HepG2 (cell line): ENCODE measurements around the gene POLR1C. TPM values are rescaled to one million over a fixed set of nuclear protein-coding genes. Genes with fewer than 3 reads are reported as not detected.

Source experiments
- ATAC-seq: fragments of 200-7000 bp; cut with Tn5 transposase; 3 replicates; pipeline ENCODE4 v1.9.1; 2020; ENCODE audit warnings: mild to moderate bottlenecking, moderate library complexity
- BruUV-seq: library from RNA; stranded (reverse); fragments of 400-500 nt; replicated peaks from 2 replicates; lab custom pipeline; 2021; lab: Mats Ljungman, UMichigan
- CTCF ChIA-PET: fragments of 300-600 bp; formaldehyde crosslinking; extraction: SDS; loops from one replicate; lab custom pipeline; 2021; ENCODE audit warnings: low total read pairs, inconsistent platforms, low intra/inter-chr PET ratio; lab: Yijun Ruan, JAX
- POLR2A ChIA-PET: fragments of 350-600 bp; sonication (Branson Sonifier 250); formaldehyde crosslinking; loops from one replicate; lab custom pipeline; 2020; ENCODE audit warnings: antibody characterized with exemption, inconsistent platforms; lab: Yijun Ruan, JAX
- DNase-seq: peaks from one replicate; pipeline ENCODE4 v3.0.0-alpha.2; 2015; ENCODE audit warnings: low spot score
- FAIRE-seq: peaks from 3 replicates; lab custom pipeline; 2011; peaks lifted over from hg19 to GRCh38; lab: Jason Lieb, UNC
- H2AFZ ChIP-seq: one replicate; pipeline ENCODE4 v1.6.1; 2011; ENCODE audit warnings: low read length, inconsistent platforms
- H3K27ac ChIP-seq: fragments of 300-600 bp; 3 replicates; pipeline ENCODE4 v1.8.0; 2011; ENCODE audit warnings: mixed run types, mild to moderate bottlenecking, mixed read lengths, low read length, inconsistent platforms; ENCODE audit not compliant: insufficient read depth; ENCODE audit errors: extremely low read length
- H3K27me3 ChIP-seq, 2 experiments: fragments of 200-600 bp in 1 of 2; 2 replicates in 1 of 2; 3 replicates in 1 of 2; pipeline versions ENCODE4 v1.6.0 to v1.8.0; 2011; ENCODE audit warnings: low read length in 2 of 2, mild to moderate bottlenecking in 2 of 2, moderate library complexity in 2 of 2, inconsistent platforms in 1 of 2; ENCODE audit not compliant: insufficient read depth in 2 of 2, control insufficient read depth in 1 of 2
- H3K36me3 ChIP-seq, 2 experiments: fragments of 200-600 bp in 1 of 2; replicated peaks in 1 of 2; 2 replicates in 1 of 2; 3 replicates in 1 of 2; pipeline versions ENCODE4 v1.5.1 to v1.8.0; 2011; ENCODE audit warnings: low read length in 2 of 2, inconsistent platforms in 1 of 2; ENCODE audit not compliant: insufficient read depth in 2 of 2, control insufficient read depth in 1 of 2
- H3K4me1 ChIP-seq: 2 replicates; pipeline ENCODE4 v1.5.1; 2012; ENCODE audit warnings: low read length, inconsistent platforms; ENCODE audit not compliant: insufficient read depth
- H3K4me2 ChIP-seq: 2 replicates; pipeline ENCODE4 v1.6.0; 2011; ENCODE audit warnings: low read depth, low read length, inconsistent platforms
- H3K4me3 ChIP-seq, 3 experiments: fragments of 200-600 bp in 1 of 3; sonication (generic), shearing (Covaris generic) in 1 of 3; replicated peaks in 1 of 3; 2 replicates each; pipeline ENCODE4 v1.5.1; 2011 to 2016; ENCODE audit warnings: low read length in 3 of 3, inconsistent platforms in 2 of 3, low read depth in 2 of 3, mild to moderate bottlenecking in 2 of 3, control low read depth in 1 of 3, mixed read lengths in 1 of 3; ENCODE audit not compliant: insufficient read depth in 1 of 3
- H3K79me2 ChIP-seq: one replicate; pipeline ENCODE4 v1.6.1; 2011; ENCODE audit warnings: low read length, inconsistent platforms; ENCODE audit not compliant: insufficient read depth
- H3K9ac ChIP-seq: 2 replicates; pipeline ENCODE4 v1.6.0; 2011; ENCODE audit warnings: mild to moderate bottlenecking, low read depth, low read length, inconsistent platforms; ENCODE audit not compliant: insufficient read depth
- H3K9me3 ChIP-seq: 2 replicates; pipeline ENCODE4 v1.5.1; 2012; ENCODE audit warnings: mild to moderate bottlenecking, low read length
- H4K20me1 ChIP-seq: 2 replicates; pipeline ENCODE4 v1.6.0; 2011; ENCODE audit warnings: inconsistent platforms, mild to moderate bottlenecking, low read length, moderate library complexity; ENCODE audit not compliant: insufficient read depth
- CCAR2 ChIP-seq: fragments of 200-400 bp; formaldehyde crosslinking; optimal IDR thresholded peaks from 2 replicates; pipeline ENCODE3; 2018; ENCODE audit warnings: low read depth, mild to moderate bottlenecking, low read length, moderate library complexity
- DNMT3B ChIP-seq: conservative IDR thresholded peaks from 2 replicates; pipeline ENCODE4 v1.6.1; 2016; ENCODE audit warnings: missing biosample characterization, control low read depth
- EED ChIP-seq: sonication (generic); formaldehyde crosslinking; IDR thresholded peaks from 2 replicates; pipeline ENCODE4 v1.5.0; 2020; ENCODE audit warnings: mild to moderate bottlenecking, missing genetic modification reagents
- HOMEZ ChIP-seq: IDR thresholded peaks from 2 replicates; pipeline ENCODE4 v1.6.1; 2016; ENCODE audit warnings: low read depth
- NR1H2 ChIP-seq: sonication (generic); formaldehyde crosslinking; IDR thresholded peaks from 2 replicates; pipeline ENCODE4 v1.8.1; 2022; ENCODE audit warnings: low read depth, missing genetic modification reagents, borderline replicate concordance
- PITX1 ChIP-seq: sonication (generic); formaldehyde crosslinking; IDR thresholded peaks from 2 replicates; pipeline ENCODE4 v1.5.1; 2020; ENCODE audit warnings: mild to moderate bottlenecking, missing genetic modification reagents
- RAD21 ChIP-seq: fragments of 450-650 bp; formaldehyde crosslinking; IDR thresholded peaks from 2 replicates; pipeline ENCODE4 v1.5.0; 2020; ENCODE audit warnings: mild to moderate bottlenecking
- SIX1 ChIP-seq: sonication (generic); formaldehyde crosslinking; IDR thresholded peaks from 2 replicates; pipeline ENCODE4 v1.4.0; 2020; ENCODE audit warnings: missing genetic modification reagents, borderline replicate concordance
- TP53 ChIP-seq: sonication (generic); formaldehyde crosslinking; conservative IDR thresholded peaks from 2 replicates; pipeline ENCODE4 v1.4.0; 2020; ENCODE audit warnings: missing genetic modification reagents
- ZIK1 ChIP-seq: sonication (generic); formaldehyde crosslinking; IDR thresholded peaks from 2 replicates; pipeline ENCODE4 v1.5.0; 2020; ENCODE audit warnings: mild to moderate bottlenecking, low read depth, missing genetic modification reagents, borderline replicate concordance
- ZNF205 ChIP-seq: IDR thresholded peaks from 2 replicates; pipeline ENCODE4 v1.6.1; 2018; ENCODE audit warnings: missing biosample characterization, missing genetic modification reagents
- ZNF431 ChIP-seq: sonication (generic); formaldehyde crosslinking; IDR thresholded peaks from 2 replicates; pipeline ENCODE4 v1.9.0; 2022; ENCODE audit warnings: missing genetic modification reagents, low read depth, mild to moderate bottlenecking, borderline replicate concordance
- ZNF674 ChIP-seq: sonication (generic); formaldehyde crosslinking; IDR thresholded peaks from 2 replicates; pipeline ENCODE4 v1.5.0; 2020; ENCODE audit warnings: low read depth, mild to moderate bottlenecking, missing genetic modification reagents
- ZNF781 ChIP-seq: sonication (generic); formaldehyde crosslinking; IDR thresholded peaks from 2 replicates; pipeline ENCODE4 v1.5.1; 2020; ENCODE audit warnings: borderline replicate concordance, mild to moderate bottlenecking, missing genetic modification reagents; ENCODE audit errors: not compliant biosample characterization
- ZSCAN9 ChIP-seq: IDR thresholded peaks from 2 replicates; pipeline ENCODE4 v1.6.1; 2016; ENCODE audit warnings: borderline replicate concordance
- WGBS: methylation state at CpG from one replicate; pipeline ENCODE4 v1.1.6; 2017; ENCODE audit warnings: low lambda C conversion rate; 5-methylcytosine and 5-hydroxymethylcytosine counted together
- in situ Hi-C: cut with HindIII; loops from 2 replicates; pipeline ENCODE4 v1.10.0; 2017; ENCODE audit warnings: low pct_unique_long_range_greater_than_20kb; ENCODE audit not compliant: extremely low pct_ligation_motif_present
- intact Hi-C: fragments of 100-400 bp; cut with micrococcal nuclease; formaldehyde crosslinking; loops from one replicate; pipeline ENCODE4 v1.10.0; 2022; ENCODE audit not compliant: unreplicated experiment
- polyA plus RNA-seq, 8 experiments: library from polyadenylated mRNA; depleted of rRNA in 3 of 8; stranded (reverse) in 7 of 8; unstranded in 1 of 8; fragments of >200 nt; fragmentation: Illumina TruSeq in 4 of 8; extraction: Trizol in 4 of 8; gene quantifications; 2 replicates each; pipeline versions ENCODE4 v1.2.1 to v1.2.3, GENCODE V29; 2011 to 2016; ENCODE audit warnings: low read depth in 4 of 8, missing spikeins in 1 of 8, mixed read lengths in 1 of 8; ENCODE audit not compliant: insufficient read depth in 1 of 8
- total RNA-seq, 5 experiments: library from RNA; depleted of rRNA; stranded (reverse); fragments of >200 nt; fragmentation: Illumina TruSeq; extraction: Trizol; gene quantifications; 2 replicates each; pipeline ENCODE4 v1.2.3, GENCODE V29; 2016; ENCODE audit warnings: low read depth in 1 of 5
- TF ChIP-seq, protein P1 (sequence below): sonication (generic); IDR thresholded peaks from 2 replicates; pipeline ENCODE4 v1.6.1; 2016; ENCODE audit warnings: low read depth, borderline replicate concordance
- TF ChIP-seq, protein P2 (sequence below): sonication (generic); formaldehyde crosslinking; IDR thresholded peaks from 2 replicates; pipeline ENCODE4 v1.4.0; 2020; ENCODE audit warnings: mild to moderate bottlenecking, missing genetic modification reagents
- TF ChIP-seq, protein P3 (sequence below): IDR thresholded peaks from 2 replicates; pipeline ENCODE4 v1.6.1; 2016; ENCODE audit warnings: missing biosample characterization, missing genetic modification reagents, low read depth
- TF ChIP-seq, protein P4 (sequence below): sonication (generic); formaldehyde crosslinking; IDR thresholded peaks from 2 replicates; pipeline ENCODE4 v1.4.0; 2020; ENCODE audit warnings: mild to moderate bottlenecking, missing genetic modification reagents

POLR1C gene
- total and polyA plus RNA-seq, 2 of the 13 experiments (the other 11 are each of a cell fraction or from before 2014, with no cell fraction given) = 62.6 to 72.2 TPM

GRCh38 chr6:43516367-43516696 is 557 bp upstream of the POLR1C start:
- WGBS = 4% methylated on average over 7 of the region's 10 CpGs
- Histone ChIP-seq H4K20me1 (no peaks in the 10 kb centered on the region), H3K36me3 (peaks cover 34 to 60% of the 10 kb centered on the region in 2 experiments), H3K9me3 (no peaks in the 10 kb centered on the region), H3K9ac (peak overlapping the region; percentile 98), H3K27ac (peak overlapping the region; percentile 72), H3K4me2 (peak overlapping the region; percentile 91), H3K4me3 (peak overlapping the region; percentile 85 to 99 (median 93)), H3K79me2 (peaks cover 52% of the 10 kb centered on the region), H2AFZ (no peak overlapping the region), H3K27me3 (peaks cover 0 to 5% of the 10 kb centered on the region in 2 experiments; a peak in 1 of 5 replicates), H3K4me1 (peaks cover 36% of the 10 kb centered on the region)
- ATAC-seq = peak; percentile 31
- intact Hi-C loops = loop anchor here (5.0 kb wide), 1 partner anchor 61 kb away; the partner anchor contains the start of genes POLH and XPO5
- BruUV-seq = no TSS peak
- no peak for DNase-seq
- no peak for FAIRE-seq
- ChIA-PET POLR2A (interaction anchor here (0.6 to 2.0 kb wide), 12 partner anchors 10 to 502 kb away, joined by 3 to 11 read pairs (median 5); partner anchors contain the start of genes ABCC10, GTPBP2, KLHDC3 and MEA1), CTCF (no interaction called here)
- in situ Hi-C loops = no loop called here
- TF ChIP-seq, protein P1, sequence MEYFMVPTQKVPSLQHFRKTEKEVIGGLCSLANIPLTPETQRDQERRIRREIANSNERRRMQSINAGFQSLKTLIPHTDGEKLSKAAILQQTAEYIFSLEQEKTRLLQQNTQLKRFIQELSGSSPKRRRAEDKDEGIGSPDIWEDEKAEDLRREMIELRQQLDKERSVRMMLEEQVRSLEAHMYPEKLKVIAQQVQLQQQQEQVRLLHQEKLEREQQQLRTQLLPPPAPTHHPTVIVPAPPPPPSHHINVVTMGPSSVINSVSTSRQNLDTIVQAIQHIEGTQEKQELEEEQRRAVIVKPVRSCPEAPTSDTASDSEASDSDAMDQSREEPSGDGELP = peak; percentile 55; the same call in 1 of the 2 replicates
- TF ChIP-seq ZNF205 (CRISPR knock-in tag) (no peak; the same call in 1 of the 2 replicates), DNMT3B (0 out of 2 replicates have a peak, but pooled peaks have one; percentile 14), HOMEZ (CRISPR knock-in tag) (no peak), ZNF781 (CRISPR knock-in tag) (peak; percentile 53), ZIK1 (CRISPR knock-in tag) (peak; percentile 10; the same call in 1 of the 2 replicates), ZSCAN9 (CRISPR knock-in tag) (0 out of 2 replicates have a peak, but pooled peaks have one; percentile 2), PITX1 (0 out of 2 replicates have a peak, but pooled peaks have one; percentile 6), TP53 (CRISPR knock-in tag) (0 out of 2 replicates have a peak, but pooled peaks have one; percentile 38), SIX1 (0 out of 2 replicates have a peak, but pooled peaks have one; percentile 29), EED (CRISPR knock-in tag) (0 out of 2 replicates have a peak, but pooled peaks have one; percentile 1), NR1H2 (CRISPR knock-in tag) (no peak), ZNF431 (CRISPR knock-in tag) (no peak), CCAR2 (peak; percentile 14), RAD21 (no peak), ZNF674 (CRISPR knock-in tag) (peak; percentile 12; the same call in 1 of the 2 replicates)
- TF ChIP-seq, protein P2, sequence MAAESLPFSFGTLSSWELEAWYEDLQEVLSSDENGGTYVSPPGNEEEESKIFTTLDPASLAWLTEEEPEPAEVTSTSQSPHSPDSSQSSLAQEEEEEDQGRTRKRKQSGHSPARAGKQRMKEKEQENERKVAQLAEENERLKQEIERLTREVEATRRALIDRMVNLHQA (CRISPR knock-in tag) = 0 out of 2 replicates have a peak, but pooled peaks have one; percentile 24
- TF ChIP-seq, protein P3, sequence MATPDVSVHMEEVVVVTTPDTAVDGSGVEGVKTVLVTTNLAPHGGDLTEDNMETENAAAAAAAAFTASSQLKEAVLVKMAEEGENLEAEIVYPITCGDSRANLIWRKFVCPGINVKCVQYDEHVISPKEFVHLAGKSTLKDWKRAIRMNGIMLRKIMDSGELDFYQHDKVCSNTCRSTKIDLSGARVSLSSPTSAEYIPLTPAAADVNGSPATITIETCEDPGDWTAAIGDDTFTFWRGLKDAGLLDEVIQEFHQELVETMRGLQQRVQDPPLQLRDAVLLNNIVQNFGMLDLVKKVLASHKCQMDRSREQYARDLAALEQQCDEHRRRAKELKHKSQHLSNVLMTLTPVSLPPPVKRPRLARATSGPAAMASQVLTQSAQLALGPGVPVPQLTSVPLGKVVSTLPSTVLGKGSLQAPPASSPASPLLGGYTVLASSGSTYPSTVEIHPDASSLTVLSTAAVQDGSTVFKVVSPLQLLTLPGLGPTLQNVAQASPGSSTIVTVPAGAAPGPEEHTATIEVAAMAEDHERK (CRISPR knock-in tag) = peak; percentile 5; the same call in 1 of the 2 replicates
- TF ChIP-seq, protein P4, sequence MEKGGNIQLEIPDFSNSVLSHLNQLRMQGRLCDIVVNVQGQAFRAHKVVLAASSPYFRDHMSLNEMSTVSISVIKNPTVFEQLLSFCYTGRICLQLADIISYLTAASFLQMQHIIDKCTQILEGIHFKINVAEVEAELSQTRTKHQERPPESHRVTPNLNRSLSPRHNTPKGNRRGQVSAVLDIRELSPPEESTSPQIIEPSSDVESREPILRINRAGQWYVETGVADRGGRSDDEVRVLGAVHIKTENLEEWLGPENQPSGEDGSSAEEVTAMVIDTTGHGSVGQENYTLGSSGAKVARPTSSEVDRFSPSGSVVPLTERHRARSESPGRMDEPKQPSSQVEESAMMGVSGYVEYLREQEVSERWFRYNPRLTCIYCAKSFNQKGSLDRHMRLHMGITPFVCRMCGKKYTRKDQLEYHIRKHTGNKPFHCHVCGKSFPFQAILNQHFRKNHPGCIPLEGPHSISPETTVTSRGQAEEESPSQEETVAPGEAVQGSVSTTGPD (CRISPR knock-in tag) = 0 out of 2 replicates have a peak, but pooled peaks have one; percentile 30
